ENCODE data around the gene PRKN.
"Not testable (repeated sequence)": the region's sequence is repeated elsewhere in the genome, so short reads cannot be mapped to it uniquely, and the experiment has no call there.

The PRKN gene

GRCh38 chr6:162533009-162533400 lies 194.6 kb downstream of the PRKN start:
- DNase-seq (ENCODE audit: low read depth in 2 of 2) = no peak

- DNase-seq (ENCODE audit: low read depth in 2 of 2) = no peak
Observed at GRCh38 chr6:162532283-162533008, 195.1 kb downstream of the PRKN start.

- DNase-seq (ENCODE audit: low read depth in 2 of 2) = not testable (repeated sequence)
Observed at GRCh38 chr6:162531391-162531790, 196.2 kb downstream of the PRKN start.

- no peak for DNase-seq (ENCODE audit: low read depth in 2 of 2)
Observed at GRCh38 chr6:162528538-162528937, 199.0 kb downstream of the PRKN start.

- DNase-seq (ENCODE audit: low read depth in 2 of 2) = no peak
Observed at GRCh38 chr6:162526960-162527359, 200.6 kb downstream of the PRKN start.

- no peak for DNase-seq (ENCODE audit: low read depth in 2 of 2)
Observed at GRCh38 chr6:162525181-162525580, 202.4 kb downstream of the PRKN start.

GRCh38 chr6:162512744-162513143 lies 214.8 kb downstream of the PRKN start:
- DNase-seq (ENCODE audit: low read depth in 2 of 2) = no peak

GRCh38 chr6:162497389-162497788 lies 230.2 kb downstream of the PRKN start:
- no peak for DNase-seq (ENCODE audit: low read depth in 2 of 2)

- no peak for DNase-seq (ENCODE audit: low read depth in 2 of 2)
Observed at GRCh38 chr6:162493917-162494316, 233.6 kb downstream of the PRKN start.

GRCh38 chr6:162491637-162492036 lies 235.9 kb downstream of the PRKN start:
- DNase-seq (ENCODE audit: low read depth in 2 of 2) = no peak

GRCh38 chr6:162489101-162489976 lies 238.2 kb downstream of the PRKN start:
- no peak for DNase-seq (ENCODE audit: low read depth in 2 of 2)

GRCh38 chr6:162488444-162488843 lies 239.1 kb downstream of the PRKN start:
- DNase-seq (ENCODE audit: low read depth in 2 of 2) = no peak

GRCh38 chr6:162485464-162485863 lies 242.1 kb downstream of the PRKN start:
- no peak for DNase-seq (ENCODE audit: low read depth in 2 of 2)

GRCh38 chr6:162481938-162482337 lies 245.6 kb downstream of the PRKN start:
- DNase-seq (ENCODE audit: low read depth in 2 of 2) = no peak

- DNase-seq (ENCODE audit: low read depth in 2 of 2) = no peak
Observed at GRCh38 chr6:162481320-162481719, 246.2 kb downstream of the PRKN start.

- DNase-seq (ENCODE audit: low read depth in 2 of 2) = no peak
Observed at GRCh38 chr6:162478192-162478671, 249.3 kb downstream of the PRKN start.

- no peak for DNase-seq (ENCODE audit: low read depth in 2 of 2)
Observed at GRCh38 chr6:162474722-162475121, 252.8 kb downstream of the PRKN start.

GRCh38 chr6:162471842-162472241 lies 255.7 kb downstream of the PRKN start:
- DNase-seq (ENCODE audit: low read depth in 2 of 2) = no peak

- DNase-seq (ENCODE audit: low read depth in 2 of 2) = no peak
Observed at GRCh38 chr6:162468326-162468725, 259.2 kb downstream of the PRKN start.

- no peak for DNase-seq (ENCODE audit: low read depth in 2 of 2)
Observed at GRCh38 chr6:162467679-162468078, 259.9 kb downstream of the PRKN start.

- no peak for DNase-seq (ENCODE audit: low read depth in 2 of 2)
Observed at GRCh38 chr6:162463576-162463975, 264.0 kb downstream of the PRKN start.

GRCh38 chr6:162459985-162460384 lies 267.6 kb downstream of the PRKN start:
- DNase-seq (ENCODE audit: low read depth in 2 of 2) = no peak

- no peak for DNase-seq (ENCODE audit: low read depth in 2 of 2)
Observed at GRCh38 chr6:162450358-162450757, 277.2 kb downstream of the PRKN start.
